T-helper 22 cell (primary cell): Measurements from ENCODE around the gene UBC.
A peak's percentile ranks its signal among the peaks of the same experiment; 100 is the strongest.

ENCODE experiments used
- DNase-seq: peaks from one replicate; pipeline ENCODE4 v3.0.0-alpha.2; 2020; ENCODE audit warnings: low read depth

The UBC gene

DNA sequence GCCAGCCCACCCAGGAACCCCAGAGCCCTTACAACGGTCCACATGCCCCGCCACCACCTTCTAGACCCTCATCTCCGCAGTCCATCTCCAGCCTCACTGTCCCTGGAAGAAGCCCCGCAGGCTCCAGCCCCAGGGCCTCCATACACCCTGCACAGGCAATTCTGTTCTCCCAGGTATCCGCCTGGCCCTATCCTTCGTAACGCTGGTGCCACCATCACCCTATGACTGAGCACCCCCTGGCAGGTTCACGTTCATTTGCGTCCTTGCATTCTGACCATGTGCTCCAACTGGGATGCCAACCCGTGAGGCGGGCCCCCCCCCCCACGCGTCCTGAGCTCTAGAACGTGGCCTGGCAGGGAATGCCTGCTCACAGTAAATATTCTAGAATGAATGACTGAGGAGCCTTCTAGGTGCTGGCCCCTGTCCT is 50.1 kb downstream of the UBC start:
- DNase-seq, result no peak

DNA sequence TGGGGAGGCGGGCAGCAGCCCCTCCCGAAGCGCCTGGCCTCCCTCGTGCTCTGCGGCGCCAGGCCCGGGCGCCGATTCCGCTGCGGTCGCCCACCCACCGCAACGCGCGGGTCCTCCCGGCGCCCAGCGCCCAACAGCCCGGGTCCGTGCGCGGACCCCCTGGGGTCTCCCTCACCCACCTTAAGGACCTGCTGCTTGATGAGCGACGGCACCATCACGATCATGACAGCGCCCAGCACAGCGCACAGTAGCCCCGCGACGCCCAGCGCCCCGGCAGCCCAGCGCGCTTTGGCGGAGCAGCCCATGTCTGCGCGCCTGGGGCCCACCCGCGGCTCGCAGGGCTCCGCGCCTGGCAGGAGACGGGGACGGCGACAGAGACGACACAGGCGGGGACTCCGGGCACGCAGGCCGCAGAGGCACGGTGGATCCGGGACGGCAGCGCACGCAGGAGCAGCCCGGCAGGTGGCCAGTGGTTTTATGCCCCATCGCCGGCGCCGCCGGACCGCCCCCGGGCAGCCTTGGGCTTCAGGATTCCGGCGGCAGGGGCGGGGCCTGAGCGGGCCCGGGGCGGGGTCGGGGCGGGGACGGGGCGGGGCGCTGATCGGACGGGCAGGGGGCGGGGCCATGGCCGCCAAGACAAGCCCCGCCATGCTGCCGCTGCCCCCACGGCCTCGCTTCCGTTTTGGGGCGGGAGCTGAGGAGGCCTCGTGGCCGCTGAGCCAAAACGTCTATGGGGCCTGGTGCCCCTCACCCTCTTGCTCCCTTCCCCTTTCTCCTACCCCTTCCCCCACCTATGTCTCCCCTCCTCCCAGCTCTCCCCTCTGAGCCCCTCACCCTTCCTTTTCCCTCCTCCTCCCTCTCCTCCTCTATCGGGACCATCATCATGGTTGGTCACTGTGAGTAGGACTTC is 50.8 kb downstream of the UBC start, which contains the start of gene SCARB1:
Gene SCARB1 (minus strand): TSS at position 449 of the 910 bp plus-strand sequence. CDS start 144 bp downstream, at position 305.
- DNase-seq, result peak; percentile 53

DNA sequence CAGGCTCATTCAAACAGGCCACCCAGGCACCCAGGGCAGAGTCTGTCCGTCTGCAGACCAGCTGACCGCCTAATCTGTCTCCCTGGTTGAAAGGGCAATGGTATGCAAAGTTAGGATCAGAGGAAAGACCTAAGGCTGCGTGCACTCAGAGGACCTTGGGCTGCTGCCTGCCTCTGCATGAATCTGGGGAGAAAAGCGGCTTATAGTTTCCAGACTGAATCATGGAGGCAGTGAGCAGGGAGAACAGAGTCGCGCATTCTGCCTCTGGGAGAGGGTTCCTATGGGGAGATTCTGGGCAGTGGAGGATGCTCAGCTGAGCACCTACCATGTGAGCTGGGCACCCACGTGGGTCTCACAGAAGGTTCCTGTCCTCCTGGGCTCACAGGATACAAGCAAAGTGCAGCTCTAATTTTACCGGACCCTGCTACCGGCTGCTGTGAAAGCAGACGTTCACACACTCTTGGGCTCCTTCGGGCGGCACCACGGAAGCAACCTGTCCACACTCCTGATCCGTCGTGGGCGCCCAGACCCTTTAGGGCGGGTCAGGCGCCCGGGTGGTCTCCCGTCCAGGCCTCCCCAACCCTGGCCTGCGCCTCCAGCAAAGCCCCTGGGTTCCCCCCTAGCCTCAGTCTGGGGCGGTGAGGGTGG is 51.6 kb downstream of the UBC start:
- no peak for DNase-seq

DNA sequence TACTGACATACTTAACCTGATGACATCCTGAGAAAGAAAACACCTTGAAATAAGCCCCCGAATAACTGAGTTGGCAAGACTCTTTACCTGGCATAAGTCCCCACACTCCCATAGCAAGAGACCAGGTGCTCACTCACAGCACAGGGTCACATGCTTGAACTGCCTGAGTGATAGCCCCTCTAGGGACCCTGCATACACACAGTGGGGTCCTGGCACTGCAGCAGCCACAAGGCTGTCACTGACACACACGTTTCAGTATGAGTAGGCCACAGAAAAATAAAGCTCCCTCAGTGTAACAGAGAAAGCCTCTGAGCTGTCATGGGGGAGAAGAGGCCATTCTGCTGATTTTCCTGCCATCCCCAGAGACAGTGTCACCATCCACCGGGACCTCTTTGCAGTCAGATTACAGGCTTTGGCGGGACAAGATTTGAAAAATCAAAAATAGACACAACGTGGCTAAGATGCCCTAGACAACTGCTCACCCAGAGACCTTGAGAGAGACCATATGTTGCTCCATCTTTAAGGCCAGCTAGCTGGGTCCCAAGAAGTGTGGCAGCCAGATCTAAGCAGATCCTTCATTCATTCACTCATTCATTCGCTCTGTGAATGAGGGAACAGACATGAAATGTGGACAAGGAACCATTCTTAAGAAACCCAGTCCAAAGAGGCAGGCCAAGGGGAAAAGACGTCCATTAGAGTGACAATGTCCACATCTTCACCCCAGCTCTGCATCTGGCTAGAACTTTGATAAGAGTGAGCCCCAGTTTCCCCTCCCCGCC is 52.4 kb downstream of the UBC start:
- no peak for DNase-seq
